ENCODE data around the gene DOC2B. TPM values are rescaled to one million over a fixed set of nuclear protein-coding genes. Genes with fewer than 3 reads are reported as not detected.

DOC2B gene
- total and polyA plus RNA-seq, 2 of the 8 experiments (the other 6 are each of a cell fraction or from before 2014, with no cell fraction given) = 1.3 to 3.3 TPM

DNA sequence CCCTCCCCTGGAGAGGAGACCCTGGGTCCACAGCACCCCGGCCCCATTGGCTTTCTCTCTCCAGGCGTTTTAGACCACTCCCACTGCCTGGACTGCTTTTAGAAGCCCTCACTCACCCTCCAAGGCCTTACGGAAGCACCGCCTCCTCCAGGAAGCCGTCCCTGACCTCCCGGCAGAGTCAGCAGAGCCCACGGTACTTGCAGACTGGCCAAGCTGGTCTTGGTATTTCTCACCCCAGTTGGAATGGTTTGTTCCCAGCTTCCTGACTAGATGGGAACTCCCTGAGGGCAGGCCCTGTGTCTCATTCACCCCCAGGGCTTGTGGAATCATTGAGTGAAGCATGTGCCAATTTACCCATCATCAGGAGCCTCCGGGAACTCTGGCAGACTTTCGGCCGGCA is 34.9 kb downstream of the DOC2B start:
- WGBS, 2 experiments (ENCODE audit: extremely low coverage in 1 of 2, insufficient coverage in 1 of 2, insufficient read length in 1 of 2, insufficient replicate concordance in 2 of 2, low coverage in 1 of 2, low lambda C conversion rate in 2 of 2, missing lambda C conversion rate in 1 of 2) = 86% methylated on average over 10 of the region's 10 CpGs; no CpG with 5 or more reads in 1 of the 2 experiments
- H3K27me3 ChIP-seq (replicated peaks in 1 of 4; ENCODE audit: control insufficient read depth in 3 of 4, extremely low read depth in 1 of 4, insufficient read depth in 3 of 4, low read length in 3 of 4) = peaks cover 3 to 17% (median 11%) of the 10 kb centered on the region in 4 experiments; a peak in 5 of 7 replicates
- no peaks in the 10 kb centered on the region for H3K9me3 ChIP-seq (ENCODE audit: insufficient read depth in 2 of 2, low read depth in 1 of 2, low read length in 1 of 2)
- no peak overlapping the region for H2BK5ac ChIP-seq (ENCODE audit: low read depth, low read length)
- no peak overlapping the region for H3K4me2 ChIP-seq (ENCODE audit: insufficient read depth in 1 of 2, low read depth in 2 of 2, low read length in 2 of 2)
- no peak overlapping the region for H2BK15ac ChIP-seq (ENCODE audit: low read length)
- TF ChIP-seq, protein P1, sequence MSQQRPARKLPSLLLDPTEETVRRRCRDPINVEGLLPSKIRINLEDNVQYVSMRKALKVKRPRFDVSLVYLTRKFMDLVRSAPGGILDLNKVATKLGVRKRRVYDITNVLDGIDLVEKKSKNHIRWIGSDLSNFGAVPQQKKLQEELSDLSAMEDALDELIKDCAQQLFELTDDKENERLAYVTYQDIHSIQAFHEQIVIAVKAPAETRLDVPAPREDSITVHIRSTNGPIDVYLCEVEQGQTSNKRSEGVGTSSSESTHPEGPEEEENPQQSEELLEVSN (IDR thresholded peaks at IDR 0.05) = no peak
- no peak for TF ChIP-seq CBX5 (IDR thresholded peaks at IDR 0.05; ENCODE audit: low read depth, low read length)
- TF ChIP-seq MAFK (IDR thresholded peaks at IDR 0.05; ENCODE audit: low read depth, low read length) = no peak
- no peak for TF ChIP-seq RBBP5 (IDR thresholded peaks at IDR 0.05; ENCODE audit: borderline replicate concordance, low read depth, low read length)
- no peak overlapping the region for H4K91ac ChIP-seq (replicated peaks; ENCODE audit: insufficient read length, low read length)
- H3K4ac ChIP-seq (replicated peaks; ENCODE audit: insufficient read length, low read depth, low read length) = no peak overlapping the region
- no peak overlapping the region for H3K9ac ChIP-seq (replicated peaks in 1 of 4; ENCODE audit: extremely low read depth in 1 of 4, low read depth in 3 of 4, low read length in 3 of 4)
- no peak overlapping the region for H3K23ac ChIP-seq (ENCODE audit: insufficient read length)
- H2AK5ac ChIP-seq (ENCODE audit: low read depth, low read length) = no peak overlapping the region
- DNase-seq (ENCODE audit: low read depth in 1 of 2, low spot score in 2 of 2) (no peak), FAIRE-seq (no peak)
- no peak overlapping the region for H3K4me3 ChIP-seq (ENCODE audit: extremely low read depth in 1 of 4, insufficient read depth in 2 of 4, low read depth in 3 of 4, low read length in 4 of 4)
- H4K5ac ChIP-seq (ENCODE audit: insufficient read length, low read depth, low read length) = no peak overlapping the region
- POLR2A ChIA-PET (ENCODE audit: partially characterized antibody) = interaction anchor here (1.5 kb wide), 1 partner anchor 10 kb away, joined by 3 read pairs; no protein-coding TSS in a partner anchor
- H2BK12ac ChIP-seq (ENCODE audit: low read depth, low read length) = no peak overlapping the region
- peaks cover 0 to 2% (median 0%) of the 10 kb centered on the region in 4 experiments; a peak in 1 of 7 replicates for H3K4me1 ChIP-seq (replicated peaks in 1 of 4; ENCODE audit: control insufficient read depth in 3 of 4, insufficient read depth in 4 of 4, low read length in 3 of 4)
- no peaks in the 10 kb centered on the region for H3K36me3 ChIP-seq (ENCODE audit: control insufficient read depth in 2 of 4, insufficient read depth in 4 of 4, low read length in 3 of 4)
- H2BK20ac ChIP-seq (ENCODE audit: low read length) = no peak overlapping the region
- no peaks in the 10 kb centered on the region for H3K79me1 ChIP-seq (ENCODE audit: low read depth, low read length)
- no peak overlapping the region for H2BK120ac ChIP-seq (replicated peaks; ENCODE audit: low read depth, low read length)
- H3K27ac ChIP-seq (ENCODE audit: low read depth, low read length) = no peak overlapping the region
- H4K20me1 ChIP-seq (replicated peaks in 1 of 2; ENCODE audit: control insufficient read depth in 1 of 2, insufficient read depth in 2 of 2, low read length in 2 of 2) = no peaks in the 10 kb centered on the region
- H3K18ac ChIP-seq (ENCODE audit: extremely low read depth, low read length) = no peak overlapping the region
- no peak overlapping the region for H3K56ac ChIP-seq (replicated peaks; ENCODE audit: insufficient read length, low read depth, low read length)
- no peaks in the 10 kb centered on the region for H3K79me2 ChIP-seq (ENCODE audit: control insufficient read depth in 1 of 2, insufficient read depth in 2 of 2, low read length in 2 of 2)
- no peak overlapping the region for H2AFZ ChIP-seq (ENCODE audit: low read length)
- H3K14ac ChIP-seq (ENCODE audit: insufficient read length) = no peak overlapping the region
- CTCF ChIA-PET (ENCODE audit: partially characterized antibody) = interaction anchor here (1.1 kb wide), 1 partner anchor 17 kb away, joined by 4 read pairs; no protein-coding TSS in a partner anchor
- H4K8ac ChIP-seq (ENCODE audit: extremely low read depth, insufficient read depth, low read length) = 0 out of 2 replicates have a peak overlapping the region, but pooled peaks have one; percentile 16
- H3K23me2 ChIP-seq (ENCODE audit: low read depth, low read length) = no peaks in the 10 kb centered on the region

All from H1 (cell line).